ENCODE results near the gene EFCAB10.

EFCAB10 gene

GRCh38 chr7:105581066-105581811 is at the start of gene EFCAB10:
TSS of gene EFCAB10 (minus strand) at chr7:105581493. CDS start at chr7:105581463, 30 bp downstream.
- no peak for DNase-seq (ENCODE audit: low read depth, low spot score)

- DNase-seq (ENCODE audit: low read depth, low spot score): no peak
Measured at GRCh38 chr7:105625986-105626385, 44.7 kb upstream of the EFCAB10 start.

GRCh38 chr7:105623906-105624305 is 42.6 kb upstream of the EFCAB10 start:
- no peak for DNase-seq (ENCODE audit: low read depth, low spot score)

- DNase-seq (ENCODE audit: low read depth, low spot score): no peak
Measured at GRCh38 chr7:105623378-105623777, 42.1 kb upstream of the EFCAB10 start.

GRCh38 chr7:105622106-105622731 is 40.9 kb upstream of the EFCAB10 start:
- no peak for DNase-seq (ENCODE audit: low read depth, low spot score)

- DNase-seq (ENCODE audit: low read depth, low spot score): no peak
Measured at GRCh38 chr7:105621617-105622016, 40.3 kb upstream of the EFCAB10 start.

- no peak for DNase-seq (ENCODE audit: low read depth, low spot score)
Measured at GRCh38 chr7:105621176-105621575, 39.9 kb upstream of the EFCAB10 start.

- DNase-seq (ENCODE audit: low read depth, low spot score): no peak
Measured at GRCh38 chr7:105619590-105619989, 38.3 kb upstream of the EFCAB10 start.

- no peak for DNase-seq (ENCODE audit: low read depth, low spot score)
Measured at GRCh38 chr7:105618016-105618296, 36.7 kb upstream of the EFCAB10 start.

GRCh38 chr7:105617280-105618015 is 36.2 kb upstream of the EFCAB10 start:
- DNase-seq (ENCODE audit: low read depth, low spot score): no peak

- DNase-seq (ENCODE audit: low read depth, low spot score): no peak
Measured at GRCh38 chr7:105614341-105614840, 33.1 kb upstream of the EFCAB10 start.

GRCh38 chr7:105613611-105614330 is 32.5 kb upstream of the EFCAB10 start:
- DNase-seq (ENCODE audit: low read depth, low spot score): no peak

- DNase-seq (ENCODE audit: low read depth, low spot score): no peak
Measured at GRCh38 chr7:105612806-105613205, 31.5 kb upstream of the EFCAB10 start.

- no peak for DNase-seq (ENCODE audit: low read depth, low spot score)
Measured at GRCh38 chr7:105611856-105612775, 30.8 kb upstream of the EFCAB10 start.

- no peak for DNase-seq (ENCODE audit: low read depth, low spot score)
Measured at GRCh38 chr7:105610165-105610930, 29.1 kb upstream of the EFCAB10 start.

- no peak for DNase-seq (ENCODE audit: low read depth, low spot score)
Measured at GRCh38 chr7:105602325-105603305, 21.3 kb upstream of the EFCAB10 start.

- no peak for DNase-seq (ENCODE audit: low read depth, low spot score)
Measured at GRCh38 chr7:105600720-105601550, 19.6 kb upstream of the EFCAB10 start.

GRCh38 chr7:105599551-105599950 is 18.3 kb upstream of the EFCAB10 start:
- DNase-seq (ENCODE audit: low read depth, low spot score): no peak

All from activated naive CD8-positive, alpha-beta T cell treated with anti-CD3 and anti-CD28 coated beads, Interleukin-2, amount 50 U/mL, for 16 hours (primary cell).